UCSD-AML1 (cell line): ENCODE measurements around the gene ALPL.
"Not testable (repeated sequence)": the region's sequence is repeated elsewhere in the genome, so short reads cannot be mapped to it uniquely, and the experiment has no call there.

ENCODE experiments used
- DNase-seq: peaks from one replicate; lab custom pipeline; 2025; ENCODE audit not compliant: unreplicated experiment; lab: John Stamatoyannopoulos, UW

The ALPL gene

DNA sequence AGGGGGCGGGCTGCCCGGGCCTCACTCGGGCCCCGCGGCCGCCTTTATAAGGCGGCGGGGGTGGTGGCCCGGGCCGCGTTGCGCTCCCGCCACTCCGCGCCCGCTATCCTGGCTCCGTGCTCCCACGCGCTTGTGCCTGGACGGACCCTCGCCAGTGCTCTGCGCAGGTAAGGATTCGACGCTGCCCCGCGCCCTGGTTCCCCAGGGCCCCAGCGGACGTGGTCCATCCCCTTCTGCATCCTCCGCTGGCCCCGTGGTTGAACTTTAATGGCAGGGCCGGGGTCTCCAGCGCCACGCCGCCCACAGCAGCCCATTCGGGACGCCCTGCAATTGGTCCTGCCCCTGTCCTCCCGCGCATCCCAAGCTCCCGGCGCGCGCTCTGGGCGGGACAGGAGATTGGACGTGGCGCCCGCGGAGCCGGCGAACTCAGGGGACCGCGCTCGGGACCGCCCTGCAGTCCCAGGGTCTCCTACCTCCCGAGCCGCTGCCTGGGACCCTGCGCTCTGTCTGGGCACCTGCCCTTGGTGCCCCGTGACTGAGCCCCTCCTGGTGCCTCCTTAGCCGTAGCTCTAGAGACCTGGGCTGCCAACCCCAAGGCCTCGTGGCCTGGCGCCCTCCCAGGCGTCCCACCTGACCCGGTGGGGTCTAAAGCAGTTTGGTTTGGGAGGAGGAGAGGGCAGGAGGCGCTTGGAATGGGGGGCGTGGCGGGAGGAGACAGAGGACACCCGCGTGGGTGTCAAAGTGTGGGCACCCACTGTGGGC is at the start of gene ALPL:
Gene ALPL (plus strand): TSS at position 73 of the 762 bp plus-strand sequence. CDS start 44,659 bp downstream, outside the sequence.
- DNase-seq = no peak

DNA sequence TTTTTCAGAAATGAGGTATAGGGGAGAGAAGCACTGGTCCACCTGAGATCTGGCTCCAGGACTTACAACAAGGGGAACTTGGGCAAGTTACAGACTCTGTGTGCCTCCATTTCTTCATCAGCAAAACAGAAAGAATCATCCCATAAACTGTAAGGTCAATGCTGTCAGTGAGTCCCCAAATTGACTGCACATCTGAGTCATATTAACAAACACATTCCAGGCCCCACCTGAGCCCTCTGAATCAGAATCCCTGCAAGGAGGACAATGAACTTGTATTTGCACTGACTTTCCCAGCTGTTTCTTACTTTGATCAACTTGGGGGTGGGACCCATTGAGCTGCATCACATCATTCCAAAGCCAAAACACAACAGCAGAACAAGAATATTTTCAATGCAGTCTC is 44.1 kb upstream of the ALPL start:
- DNase-seq = not testable (repeated sequence)

DNA sequence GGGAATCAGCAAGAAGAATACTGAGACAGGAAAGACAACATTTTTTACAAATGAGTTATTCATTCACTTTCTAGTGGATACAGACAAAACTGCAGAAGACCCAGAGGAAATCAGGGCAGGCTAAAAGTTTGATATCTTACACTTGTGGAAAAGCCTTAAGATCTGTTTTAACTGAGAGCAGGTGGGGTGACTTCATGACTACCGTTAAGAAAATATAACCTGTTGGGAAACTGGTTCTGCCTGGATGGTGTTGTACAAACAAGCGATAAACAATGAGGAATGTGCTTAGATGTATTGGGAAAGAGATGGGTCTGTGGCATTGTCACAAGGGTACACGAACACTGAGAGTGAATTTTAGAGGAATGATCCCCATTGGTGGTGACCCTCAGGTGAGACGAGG is 41.3 kb upstream of the ALPL start:
- not testable (repeated sequence) for DNase-seq

DNA sequence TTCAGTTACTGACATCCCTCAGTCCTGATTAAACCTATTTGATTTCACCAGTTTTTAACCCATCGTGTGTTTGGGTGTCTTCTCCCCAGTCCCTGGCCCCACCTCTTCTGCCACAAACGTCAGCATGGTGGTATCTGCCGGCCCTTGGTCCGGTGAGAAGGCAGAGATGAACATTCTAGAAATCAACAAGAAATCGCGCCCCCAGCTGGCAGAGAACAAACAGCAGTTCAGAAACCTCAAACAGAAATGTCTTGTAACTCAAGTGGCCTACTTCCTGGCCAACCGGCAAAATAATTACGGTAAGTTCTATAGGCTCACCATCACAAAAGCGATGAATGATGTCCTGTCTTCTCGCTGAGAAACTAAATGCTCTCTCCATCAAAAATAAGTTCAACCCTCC is 40.6 kb upstream of the ALPL start:
- peak; percentile 66 for DNase-seq

DNA sequence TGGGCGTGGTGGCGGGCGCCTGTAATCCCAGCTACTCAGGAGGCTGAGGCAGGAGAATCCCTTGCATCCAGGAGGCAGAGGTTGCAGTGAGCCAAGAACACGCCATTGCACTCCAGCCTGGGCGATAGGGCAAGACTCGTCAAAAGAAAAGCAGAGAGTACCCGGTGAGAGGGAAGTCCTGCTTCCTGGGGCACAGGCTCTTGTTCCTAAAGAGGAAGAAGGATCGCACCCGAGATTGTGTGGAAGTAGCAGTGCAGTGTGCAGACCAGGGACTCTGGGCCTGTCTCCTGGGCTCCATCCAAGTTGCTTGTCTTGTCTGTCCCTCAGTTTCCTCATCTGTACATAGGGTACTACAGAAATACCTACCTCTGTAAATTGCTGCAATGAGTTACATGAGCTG is 39.6 kb upstream of the ALPL start:
- DNase-seq = no peak

DNA sequence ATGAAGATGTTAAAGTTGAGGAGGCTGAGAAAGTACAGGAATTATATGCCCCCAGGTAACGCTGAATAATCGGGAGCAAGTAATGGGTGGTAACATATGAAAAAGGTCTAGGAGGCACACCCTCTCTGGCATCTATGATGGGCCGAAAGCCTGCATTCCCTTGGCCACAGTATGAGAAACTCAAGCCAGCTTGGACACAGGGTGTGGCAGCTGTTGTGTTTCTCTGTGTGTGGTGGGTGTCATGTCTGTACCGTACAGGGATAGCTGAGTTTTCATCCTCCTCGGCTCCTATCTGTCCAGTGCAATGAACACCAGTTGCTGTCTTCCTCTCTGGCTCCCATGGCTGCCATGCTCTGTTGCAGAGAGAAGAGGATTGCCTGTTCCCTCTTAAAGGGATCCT is 36.4 kb upstream of the ALPL start:
- DNase-seq = no peak

DNA sequence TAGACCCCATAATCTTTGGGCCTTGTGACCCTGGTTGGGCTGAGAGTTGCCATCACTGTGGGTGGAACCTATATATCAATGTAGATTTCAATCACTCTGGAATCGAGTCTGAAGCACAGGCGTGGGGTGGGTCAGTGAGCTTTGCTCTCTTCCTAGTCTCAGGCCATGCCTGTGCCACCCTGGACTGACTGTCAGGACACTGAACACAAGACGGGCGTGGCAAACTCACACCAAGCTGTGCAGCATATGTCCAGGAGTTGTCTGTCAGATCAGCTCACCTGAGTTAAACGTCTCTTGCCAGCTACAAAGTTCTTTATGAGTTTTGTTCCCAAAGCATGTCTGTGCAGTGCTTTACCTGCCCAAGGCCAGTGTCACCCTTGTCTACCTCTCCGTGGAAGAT is 30.9 kb upstream of the ALPL start:
- no peak for DNase-seq

DNA sequence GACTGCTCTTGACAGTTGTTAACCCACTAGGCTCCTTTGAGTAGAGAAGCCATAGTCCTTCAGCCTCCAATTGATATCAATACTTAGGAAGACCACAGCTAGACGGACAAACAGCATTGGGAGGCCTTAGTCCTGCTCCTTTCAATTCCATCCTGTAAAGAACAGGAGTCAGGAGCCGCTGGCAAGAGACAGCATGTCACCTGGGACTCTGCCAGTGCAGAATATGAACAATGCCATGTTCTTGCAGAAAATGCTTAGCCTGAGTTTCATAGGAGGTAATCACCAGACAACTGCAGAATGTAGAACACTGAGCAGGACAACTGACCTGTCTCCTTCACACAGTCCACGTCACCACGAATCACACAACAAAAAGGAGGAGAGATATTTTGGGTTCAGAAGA is 25.3 kb upstream of the ALPL start:
- DNase-seq = not testable (repeated sequence)

DNA sequence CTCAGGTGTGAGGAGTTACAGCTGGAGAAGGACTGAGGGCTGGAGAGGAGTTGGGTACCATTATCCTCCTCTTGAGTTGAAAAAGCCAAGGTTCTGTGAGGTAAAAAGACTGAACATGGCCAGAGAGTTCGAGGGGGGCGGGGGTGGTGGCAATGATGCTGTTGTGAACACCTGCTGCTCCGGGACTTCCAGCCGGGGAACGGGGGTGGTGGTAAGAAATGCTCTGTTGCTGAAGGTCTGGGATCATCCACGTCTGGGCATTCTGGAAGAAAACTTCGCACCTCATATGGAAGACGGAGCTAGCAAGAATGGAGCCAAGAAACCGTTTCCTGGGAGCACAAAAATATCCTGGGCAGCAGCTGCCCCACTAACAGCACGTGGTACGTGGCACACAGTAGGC is 20.1 kb upstream of the ALPL start:
- no peak for DNase-seq

DNA sequence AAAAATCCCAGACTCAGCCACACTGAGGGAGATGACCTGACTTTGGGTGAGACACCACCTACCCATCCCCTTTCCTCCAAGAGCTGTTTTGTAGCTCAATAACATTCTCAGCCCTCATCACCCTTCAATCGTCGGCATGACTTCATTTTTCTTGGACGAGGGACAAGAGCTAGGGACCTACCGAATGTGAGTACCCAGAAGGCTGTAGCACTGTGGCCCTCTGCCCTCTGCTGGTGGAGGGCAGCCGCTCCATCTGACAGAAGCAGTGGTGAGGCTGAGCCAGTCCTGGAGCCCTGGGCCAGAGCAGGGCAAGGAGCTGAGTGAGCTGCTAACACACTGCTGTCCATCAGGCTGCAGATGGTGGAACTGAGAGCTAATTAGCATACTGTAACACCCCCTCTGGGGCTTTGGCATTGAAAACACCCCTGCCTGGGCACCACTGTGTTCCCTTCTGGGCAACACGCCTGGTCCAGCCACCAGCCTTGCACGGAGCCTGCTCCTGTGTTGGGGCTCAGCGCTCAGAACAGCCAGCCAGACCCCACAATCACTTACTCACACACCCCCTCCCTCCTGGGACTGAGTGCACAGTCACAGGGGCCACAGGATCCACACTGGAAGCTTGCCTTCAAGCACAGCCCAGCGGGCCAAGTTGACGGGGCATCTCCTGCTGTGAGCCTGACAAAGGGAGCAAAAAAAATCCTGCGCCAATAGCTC is 18.3 kb upstream of the ALPL start:
- DNase-seq = peak; percentile 58

DNA sequence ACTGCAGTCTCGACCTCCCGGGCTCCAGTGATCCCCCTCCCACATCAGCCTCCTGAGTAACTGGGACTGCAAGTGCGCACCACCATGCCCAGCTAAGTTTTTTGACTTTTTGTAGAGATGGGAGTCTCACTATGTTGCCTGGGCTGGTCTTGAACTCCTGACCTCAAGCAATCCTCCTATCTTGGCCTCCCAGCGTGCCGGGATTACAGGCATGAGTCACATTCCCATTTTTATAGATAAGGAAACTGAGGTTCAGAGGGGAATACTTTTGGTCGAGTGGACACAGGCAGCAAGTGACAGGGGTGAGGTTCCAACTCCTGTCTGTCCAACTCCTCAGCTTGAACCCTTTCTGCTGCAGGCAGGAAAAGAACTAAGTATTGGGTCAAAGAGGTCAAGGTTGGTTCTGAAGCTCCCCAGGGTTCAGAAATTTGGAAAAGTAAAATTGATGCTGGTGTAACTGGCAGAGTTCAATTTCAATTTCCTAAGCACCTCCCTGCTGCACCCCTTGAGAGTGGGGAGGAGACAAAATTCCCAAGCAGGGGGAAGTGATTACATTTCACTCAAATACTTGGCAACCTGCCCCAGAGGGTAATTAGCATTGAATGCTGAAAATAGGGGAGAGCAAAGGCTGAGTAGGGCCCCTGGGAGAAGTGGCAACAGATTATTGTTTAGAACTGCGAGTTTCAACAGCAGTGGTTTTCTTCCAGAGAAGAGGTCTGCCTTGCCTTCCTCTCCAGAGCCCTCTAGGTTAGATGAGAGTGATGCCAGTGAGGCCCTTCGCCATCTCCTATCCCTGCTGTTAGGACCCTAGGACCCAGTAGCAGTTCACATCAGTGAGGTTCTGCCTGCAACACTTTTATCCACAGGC is 17.5 kb upstream of the ALPL start:
- DNase-seq = no peak

DNA sequence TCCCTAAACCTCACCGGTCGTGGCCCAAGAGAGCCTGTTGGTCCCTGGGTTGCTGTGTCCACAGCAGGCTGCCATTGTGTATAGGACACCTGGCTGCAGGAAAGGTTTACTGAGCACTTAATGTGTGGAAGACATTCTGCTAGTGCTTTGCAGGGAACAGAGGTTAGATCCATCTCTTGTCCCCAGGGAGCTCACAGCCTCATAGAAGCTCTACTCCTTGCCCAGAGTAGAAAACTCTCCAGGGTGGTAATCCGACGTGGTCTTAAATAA is 16.9 kb upstream of the ALPL start:
- DNase-seq = no peak

DNA sequence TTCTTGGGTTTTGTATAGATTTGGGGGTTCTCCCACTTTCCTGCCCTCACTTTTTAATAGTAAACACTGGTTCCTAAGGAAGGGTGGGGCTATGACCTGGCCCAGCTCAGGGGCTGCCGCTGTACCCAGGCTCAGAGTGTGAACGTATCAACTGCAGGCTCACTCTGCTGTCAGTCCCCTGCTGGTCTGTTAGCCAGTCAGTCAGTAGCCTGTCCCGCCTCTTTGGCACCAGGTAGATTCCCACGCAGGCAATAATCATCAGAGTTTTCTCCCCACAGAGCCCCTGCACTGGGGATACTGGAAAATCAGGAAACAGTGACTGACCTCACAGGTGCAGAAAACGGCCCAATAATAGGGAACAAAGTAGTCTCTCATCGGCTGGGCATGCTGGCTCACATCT is 15.0 kb upstream of the ALPL start:
- no peak for DNase-seq

DNA sequence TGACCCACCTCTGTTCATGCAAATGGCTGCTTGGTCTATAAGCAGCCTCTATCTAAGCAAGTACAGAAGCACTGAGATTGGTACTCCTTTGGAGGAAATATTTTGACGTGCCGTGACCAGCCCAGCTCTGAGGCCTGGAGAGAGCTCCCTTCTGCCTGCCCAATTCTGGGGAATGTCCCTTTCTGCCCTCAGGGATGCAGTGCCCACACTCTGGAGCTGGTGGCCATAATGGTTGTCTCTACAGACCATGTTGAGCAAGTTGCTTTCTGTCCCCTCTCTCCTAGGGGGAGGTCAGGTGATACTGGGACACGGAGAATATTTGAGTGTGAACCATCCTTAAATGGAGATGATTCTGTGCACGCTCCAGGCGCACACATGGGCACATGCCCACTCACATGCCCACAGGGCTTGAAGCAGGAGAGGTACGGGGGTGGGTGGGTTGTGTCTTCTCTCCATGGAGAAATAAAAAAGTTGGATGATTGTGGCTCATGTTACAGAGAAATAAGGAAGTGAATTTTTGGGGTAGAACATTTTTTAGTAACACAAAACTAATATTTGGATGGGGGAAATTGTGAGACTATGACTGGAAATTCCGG is 13.9 kb upstream of the ALPL start:
- DNase-seq = no peak

DNA sequence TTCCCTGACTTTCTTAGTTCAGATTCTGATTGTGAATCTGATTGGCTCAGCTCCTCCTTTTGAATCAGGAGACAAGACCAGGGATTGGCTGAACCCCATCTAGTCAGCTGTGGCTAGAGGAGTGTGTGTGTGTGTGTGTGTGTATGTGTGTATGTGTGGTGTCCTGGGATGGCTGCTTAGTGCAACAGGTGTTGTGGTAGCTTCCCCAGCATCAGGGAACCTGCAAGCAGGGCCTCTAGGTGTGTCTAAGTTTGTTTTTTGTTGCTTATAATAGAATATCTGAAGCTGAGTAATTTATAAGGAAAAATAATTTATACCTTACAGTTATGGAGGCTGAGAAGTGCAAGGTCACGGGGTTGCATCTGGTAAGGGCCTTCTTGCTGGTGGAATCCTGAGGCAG is 13.2 kb upstream of the ALPL start:
- DNase-seq = no peak

DNA sequence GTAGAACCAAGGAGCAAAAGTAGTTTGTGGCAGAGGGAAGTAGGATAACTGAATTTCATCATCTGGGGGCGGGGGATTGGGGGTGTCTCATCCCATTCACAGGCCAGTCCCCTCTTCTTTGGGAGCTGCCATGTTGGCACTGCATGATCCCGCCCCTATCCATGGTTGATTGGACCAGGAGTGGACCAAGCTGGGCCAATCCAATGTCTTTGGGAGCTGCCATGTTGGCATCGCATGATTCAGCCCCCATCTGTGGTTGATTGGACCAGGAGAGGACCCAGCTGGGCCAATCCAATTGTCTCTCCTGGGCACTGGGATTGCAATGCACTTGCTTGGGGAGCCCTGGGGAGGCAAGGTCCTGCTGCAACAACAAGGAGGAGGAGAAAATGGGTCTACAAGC is 12.3 kb upstream of the ALPL start:
- no peak for DNase-seq

DNA sequence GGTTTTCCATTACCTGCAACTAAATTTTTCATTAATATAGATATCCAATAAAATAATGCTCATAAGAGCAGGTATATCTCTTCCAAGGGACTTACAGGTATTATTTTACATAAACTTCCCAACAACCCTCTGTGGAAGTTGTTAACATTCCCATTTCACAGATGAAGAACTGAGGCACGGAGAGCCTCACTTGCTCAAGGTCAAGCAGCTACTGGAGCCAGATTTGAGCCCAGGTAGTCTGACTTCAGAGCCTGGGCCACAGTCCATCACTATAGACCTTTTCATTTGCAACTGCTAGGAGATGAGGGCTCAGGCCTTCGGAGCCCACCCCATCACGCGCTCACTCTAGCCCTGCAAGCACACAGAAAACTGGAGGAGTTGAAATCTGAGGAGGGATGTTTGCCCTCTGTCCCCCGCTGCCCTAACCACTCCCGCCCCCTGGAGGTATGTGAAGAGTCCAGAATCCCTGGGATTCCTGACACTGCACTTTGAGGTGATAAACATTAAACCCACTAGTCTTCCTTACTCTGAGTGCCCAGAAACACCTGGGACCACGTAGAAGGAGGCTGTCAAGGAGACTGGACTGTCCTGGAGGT is 11.7 kb upstream of the ALPL start:
- DNase-seq = no peak

DNA sequence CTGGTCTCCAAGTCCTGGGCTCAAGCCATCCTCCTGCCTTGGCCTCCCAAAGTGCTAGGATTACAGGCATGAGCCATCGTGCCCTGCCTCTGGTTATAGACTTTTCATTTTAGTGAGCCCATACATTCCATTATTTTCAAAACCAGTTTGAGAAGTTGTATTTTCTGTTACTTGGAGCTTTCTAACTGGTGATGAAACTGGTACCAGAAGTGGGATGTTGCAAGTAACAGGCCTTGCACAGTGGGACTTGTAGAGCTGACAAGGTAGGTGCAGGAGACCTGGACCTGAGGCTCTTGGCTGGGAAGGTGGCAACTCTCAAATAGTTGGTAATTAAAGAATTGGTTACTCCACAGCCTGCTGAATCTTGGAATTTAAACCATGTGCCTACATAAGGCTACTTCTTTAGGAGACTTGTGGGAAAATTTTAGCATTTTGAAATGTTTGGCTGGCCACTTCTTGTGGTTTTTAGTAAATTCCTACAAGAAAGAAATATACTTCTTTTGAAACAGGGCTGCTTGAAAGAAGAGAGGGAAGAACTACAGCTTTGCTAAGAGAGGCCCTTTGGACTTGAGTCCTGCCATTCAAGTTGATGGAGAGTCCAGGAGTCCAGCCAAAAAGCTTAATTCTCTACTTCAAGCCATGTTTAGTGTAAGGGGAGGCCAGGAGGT is 9.8 kb upstream of the ALPL start:
- DNase-seq = no peak

DNA sequence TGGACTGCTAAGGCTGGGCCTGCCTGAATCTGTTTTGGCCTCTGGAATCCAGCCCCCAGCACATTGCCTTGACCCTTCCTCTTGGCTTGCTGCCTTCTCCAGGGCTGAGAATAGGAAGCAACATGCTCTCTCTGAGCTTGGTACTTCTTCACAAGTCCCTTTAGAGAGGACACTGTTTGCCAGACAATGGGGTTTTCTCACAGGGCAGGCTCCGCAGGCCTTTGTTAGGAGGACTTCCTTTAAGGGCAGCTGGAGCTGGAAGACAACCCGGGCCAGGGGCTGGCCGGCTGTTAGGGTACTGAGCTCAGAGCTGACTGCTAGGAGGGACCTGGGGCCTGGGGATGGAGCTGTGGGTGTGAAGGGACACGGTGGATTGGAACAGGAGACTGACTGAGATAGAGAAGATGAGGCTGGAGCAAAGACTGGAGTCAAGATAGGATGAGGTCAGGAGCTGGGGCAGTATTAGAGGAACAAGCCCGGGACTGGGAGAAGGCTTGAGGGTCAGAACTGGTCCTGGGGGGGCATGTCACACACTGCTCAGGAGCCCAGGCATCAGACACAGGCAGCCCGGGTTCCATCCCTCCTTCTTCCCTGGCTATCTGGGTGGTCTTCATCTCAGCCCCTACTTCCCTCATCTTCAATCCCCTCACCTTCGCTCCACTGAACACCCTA is 5.4 kb upstream of the ALPL start:
- DNase-seq = no peak

DNA sequence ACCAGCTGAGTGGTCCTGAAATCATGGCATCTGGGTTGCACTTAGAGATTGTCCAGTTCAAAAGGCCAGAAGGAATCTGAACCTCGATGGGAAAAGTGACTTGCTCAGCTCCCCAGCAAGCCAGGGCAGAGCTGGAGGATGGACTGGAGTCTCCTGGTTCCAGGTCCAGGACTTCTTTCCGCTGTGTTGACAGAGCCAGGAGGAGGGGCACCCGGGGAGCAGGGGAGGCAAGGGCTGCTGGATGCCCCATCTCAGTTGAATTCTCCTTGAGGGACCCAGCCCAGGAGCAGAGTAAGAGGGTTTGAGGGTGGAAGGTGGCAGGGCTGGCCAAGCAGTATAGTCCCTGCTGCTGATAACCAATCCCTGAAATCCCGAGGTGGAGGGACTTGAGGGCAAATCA is 2.4 kb upstream of the ALPL start:
- DNase-seq = no peak
